ENCODE measurements around the gene DDAH2.

DDAH2 gene

GRCh38 chr6:31760790-31761189 is 31.7 kb upstream of the DDAH2 start:
- DNase-seq: no peak

- no peak for DNase-seq
These were observed 29.2 kb upstream of the DDAH2 start for GRCh38 chr6:31758281-31758680.

GRCh38 chr6:31752739-31753319 is 23.7 kb upstream of the DDAH2 start:
- no peak for DNase-seq

- DNase-seq: no peak
These were observed 21.4 kb upstream of the DDAH2 start for GRCh38 chr6:31750411-31751022.

DNA sequence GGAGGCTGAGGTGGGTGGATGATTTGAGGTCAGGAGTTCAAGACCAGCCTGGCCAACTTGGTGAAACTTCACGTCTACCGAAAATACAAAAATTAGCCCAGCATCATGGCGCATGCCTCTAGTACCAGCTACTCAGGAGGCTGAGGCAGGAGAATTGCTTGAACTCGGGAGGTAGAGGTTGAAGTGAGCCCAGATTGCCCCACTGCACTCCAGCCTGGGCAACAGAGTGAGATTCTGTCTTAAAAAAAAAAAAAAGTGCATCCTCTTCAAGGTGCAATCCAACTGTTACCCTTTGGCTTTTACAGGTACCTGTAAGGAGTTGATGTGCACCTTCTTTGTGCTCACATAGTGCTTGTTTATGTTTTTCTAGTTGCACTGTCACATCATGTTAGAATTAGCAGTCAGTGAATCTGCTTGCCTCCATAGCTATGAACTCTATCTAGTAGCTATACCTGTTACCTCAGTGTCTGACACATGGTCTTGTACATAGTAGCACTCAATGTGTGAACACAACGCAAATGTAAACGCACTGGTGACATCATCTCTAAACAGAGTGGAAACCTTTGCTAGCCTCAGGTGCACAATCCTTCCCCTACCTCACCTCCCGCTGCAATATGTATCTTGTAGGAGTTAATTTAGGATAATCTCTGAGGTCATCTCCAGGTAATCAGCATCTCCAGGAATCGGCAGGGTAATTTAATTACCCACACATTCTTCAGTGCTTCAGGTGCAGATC is 20.4 kb upstream of the DDAH2 start:
- no peak for DNase-seq

- DNase-seq: no peak
These were observed 15.3 kb upstream of the DDAH2 start for GRCh38 chr6:31744422-31744821.

- no peak for DNase-seq
These were observed 13.8 kb upstream of the DDAH2 start for GRCh38 chr6:31742894-31743293.

DNA sequence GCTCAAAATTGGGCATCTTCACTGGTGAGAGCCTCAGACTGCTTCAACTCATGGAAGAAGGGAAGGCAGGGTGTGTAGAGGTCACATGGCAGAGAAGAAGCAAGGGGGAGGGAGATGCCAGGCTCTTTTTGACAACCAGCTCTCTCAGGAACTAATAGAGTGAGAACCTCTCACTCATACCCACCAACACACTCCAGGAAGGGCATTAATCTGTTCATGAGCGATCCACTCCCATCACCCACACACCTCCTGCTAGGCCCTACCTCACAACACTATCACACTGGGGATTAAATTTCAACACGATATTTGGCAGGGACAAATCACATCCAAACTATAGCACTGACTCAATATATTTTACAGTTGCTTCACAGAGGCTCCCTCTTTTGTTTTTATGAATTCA is 12.7 kb upstream of the DDAH2 start:
- DNase-seq: no peak

- no peak for DNase-seq
These were observed 11.5 kb upstream of the DDAH2 start for GRCh38 chr6:31740397-31741223.

DNA sequence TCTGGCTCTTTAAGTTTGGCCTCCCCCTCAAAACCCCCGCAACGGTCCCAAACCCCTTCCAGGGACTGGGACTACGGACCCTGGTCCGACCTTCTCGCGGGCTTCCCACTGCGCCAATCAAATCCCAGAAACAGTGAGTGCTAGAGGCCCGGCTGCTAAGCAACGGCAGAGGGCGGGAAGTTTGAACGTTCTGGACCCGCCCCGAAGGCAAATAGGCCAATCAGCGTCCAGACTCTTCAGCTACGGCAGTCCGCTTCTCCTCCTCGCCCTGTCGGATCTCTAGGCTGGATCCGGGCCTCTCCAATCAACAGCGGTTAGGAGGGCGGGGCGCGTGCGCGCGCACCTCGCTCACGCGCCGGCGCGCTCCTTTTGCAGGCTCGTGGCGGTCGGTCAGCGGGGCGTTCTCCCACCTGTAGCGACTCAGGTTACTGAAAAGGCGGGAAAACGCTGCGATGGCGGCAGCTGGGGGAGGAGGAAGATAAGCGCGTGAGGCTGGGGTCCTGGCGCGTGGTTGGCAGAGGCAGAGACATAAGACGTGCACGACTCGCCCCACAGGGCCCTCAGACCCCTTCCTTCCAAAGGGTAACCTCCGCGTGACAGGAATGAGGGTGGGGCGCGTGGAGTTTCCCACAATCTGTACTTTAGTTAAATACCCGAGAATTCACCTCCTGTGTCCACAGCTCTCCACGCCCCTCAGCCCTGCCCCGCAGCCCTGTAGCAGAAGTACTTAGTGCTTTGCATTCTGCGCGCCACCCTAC is 10.7 kb upstream of the DDAH2 start, which contains the start of gene MSH5:
MSH5 (plus strand) TSS at position 367 of the 758 bp plus-strand sequence. CDS start 462 bp downstream, outside the sequence.
- DNase-seq: peak; percentile 94

GRCh38 chr6:31737991-31738979 is 9.2 kb upstream of the DDAH2 start:
- peak; percentile 49 for DNase-seq

- no peak for DNase-seq
These were observed 8.4 kb upstream of the DDAH2 start for GRCh38 chr6:31737315-31737990.

DNA sequence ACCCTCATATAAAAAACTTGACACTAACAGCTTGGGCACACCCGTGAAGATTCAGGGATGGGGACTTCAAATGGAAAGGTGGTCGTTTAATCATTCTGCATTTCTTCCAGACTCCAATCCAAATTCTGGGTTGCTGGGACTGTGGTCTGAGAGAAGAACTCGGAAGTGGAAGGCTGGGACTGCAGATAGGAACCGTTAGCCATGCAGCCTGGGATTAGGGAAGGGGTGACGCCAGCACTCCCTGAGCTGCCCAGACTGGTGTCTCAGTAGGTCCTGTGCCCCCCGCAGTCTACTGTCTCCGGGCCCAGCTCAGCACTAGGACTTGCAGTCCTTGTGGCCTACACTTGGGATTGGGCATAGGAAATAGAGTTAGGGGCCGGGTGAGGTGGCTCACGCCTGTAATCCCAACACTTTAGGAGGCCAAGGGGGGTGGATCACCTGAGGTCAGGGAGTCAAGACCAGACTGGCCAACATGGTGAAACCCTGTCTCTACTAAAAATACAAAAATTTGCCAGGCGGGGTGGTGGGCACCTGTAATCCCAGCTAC is 7.7 kb upstream of the DDAH2 start:
- DNase-seq: no peak

DNA sequence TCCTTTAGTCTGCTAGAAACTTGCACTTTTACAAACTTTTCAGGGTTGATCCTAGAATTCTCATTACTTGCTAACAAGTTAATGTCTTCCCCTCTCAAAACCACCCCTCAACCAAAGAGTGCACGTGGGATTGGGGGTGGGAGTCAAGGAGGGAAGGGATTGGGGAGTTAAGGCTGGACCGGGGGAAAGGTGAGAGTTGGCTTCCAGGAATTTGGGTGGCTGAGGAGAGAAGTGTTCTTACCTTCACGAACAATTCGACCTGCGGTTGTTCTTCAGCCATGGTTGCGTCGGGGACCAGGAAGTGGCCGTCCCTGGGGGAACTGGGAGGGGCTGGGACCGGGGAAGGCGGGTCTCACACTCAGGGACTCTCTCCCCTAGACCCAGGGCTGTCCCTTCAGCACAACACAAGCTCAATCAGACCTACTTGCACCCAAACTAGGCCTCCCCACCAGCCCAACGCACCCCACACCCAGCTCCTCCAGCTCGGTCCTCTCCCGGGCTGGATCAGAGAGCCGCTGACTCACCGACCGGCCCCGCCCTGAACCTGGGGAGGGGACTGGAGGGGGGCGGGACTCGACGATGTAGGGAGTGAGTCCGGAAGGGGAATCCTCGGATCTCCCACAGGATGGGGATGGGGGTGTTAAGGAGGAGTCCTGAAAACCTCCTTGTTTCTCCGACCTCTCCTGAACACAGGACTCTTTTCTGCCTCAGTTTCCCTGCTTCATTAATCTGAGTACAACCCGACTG is 7.1 kb upstream of the DDAH2 start, which contains the start of gene CLIC1:
CLIC1 (minus strand) TSS at position 510 of the 747 bp plus-strand sequence; CDS start at position 280, 230 bp downstream.
- DNase-seq: peak; percentile 64

DNA sequence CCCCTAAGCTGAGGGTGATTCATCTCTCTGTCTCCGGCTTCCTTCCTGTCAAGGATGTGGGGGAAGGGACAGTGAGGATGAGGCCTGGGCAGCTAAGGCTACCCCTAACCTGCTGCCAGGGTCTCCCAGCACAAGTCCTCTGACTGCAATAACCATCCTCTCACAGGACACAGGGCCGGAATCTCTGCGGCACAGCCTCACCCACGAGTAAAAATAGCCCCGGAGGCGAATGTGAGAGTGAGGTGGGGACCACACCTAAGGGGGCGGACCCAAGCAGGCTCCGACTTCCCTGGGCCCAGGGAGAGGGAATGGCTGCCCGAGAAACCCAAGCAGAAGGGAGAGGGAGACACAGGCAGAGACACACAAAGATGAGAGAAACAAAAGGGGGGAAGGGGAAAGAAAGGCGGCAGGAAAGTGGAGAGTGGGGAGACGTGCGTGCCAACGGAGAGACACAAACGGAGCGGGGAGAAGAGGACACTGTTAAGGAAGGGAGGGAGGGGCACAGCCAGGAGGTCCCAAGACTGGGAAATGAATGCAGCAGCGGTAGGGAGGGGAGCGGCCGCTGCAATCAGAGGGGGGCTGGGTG is 5.8 kb upstream of the DDAH2 start:
- peak; percentile 48 for DNase-seq

- no peak for DNase-seq
These were observed 5.2 kb upstream of the DDAH2 start for GRCh38 chr6:31734247-31734820.

DNA sequence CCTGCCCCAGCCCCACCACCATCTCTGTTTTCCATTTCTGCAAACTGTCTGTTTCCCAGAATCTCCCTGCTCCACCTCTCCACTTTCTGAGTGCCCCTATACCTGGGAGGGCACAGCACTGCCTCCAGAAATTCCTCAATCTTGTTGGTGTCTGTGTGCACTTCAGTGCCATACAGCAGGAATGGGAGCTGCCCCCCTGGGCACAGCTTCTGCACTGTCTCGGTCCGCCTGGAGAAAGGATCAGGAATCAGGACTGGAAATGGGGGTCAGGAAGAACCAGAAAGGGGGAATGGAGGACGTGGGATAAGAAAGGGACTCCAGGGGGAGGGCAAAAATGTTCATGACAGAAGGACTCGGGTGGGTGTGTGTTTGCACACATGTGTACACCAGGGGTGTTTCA is 4.6 kb upstream of the DDAH2 start:
- DNase-seq: no peak

- no peak for DNase-seq
These were observed 2.9 kb upstream of the DDAH2 start for GRCh38 chr6:31732029-31732428.

DNA sequence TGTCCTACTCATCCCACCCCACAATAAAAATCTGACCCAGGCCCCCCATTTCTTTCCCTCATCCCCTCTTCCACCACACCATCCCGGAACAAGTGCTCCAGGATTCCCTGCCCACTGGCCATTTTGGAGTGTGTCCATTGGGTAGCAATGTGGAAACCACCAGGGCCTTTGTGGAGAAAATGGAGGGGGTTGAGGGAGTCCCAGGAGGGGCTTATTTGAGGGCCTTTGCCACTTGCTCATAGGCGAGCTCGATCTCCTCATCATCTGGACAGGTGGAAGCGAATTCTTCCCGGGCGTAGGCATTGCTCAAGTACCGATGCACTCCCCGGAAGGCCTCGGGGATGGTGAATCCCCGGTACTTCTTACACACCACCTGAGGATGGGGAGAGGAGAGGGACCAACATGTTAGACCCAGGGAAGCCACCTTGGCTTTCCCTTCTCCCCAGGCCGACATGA is 1.6 kb upstream of the DDAH2 start:
- DNase-seq: no peak

All from activated effector memory CD4-positive, alpha-beta T cell treated with Interleukin-2 at 50 U/mL for 16 hours (primary cell).